Stimulated activated CD8-positive, alpha-beta memory T cell treated with anti-CD3 and anti-CD28 coated beads, Interleukin-7, amount 100 ng/mL, for 48 hours (primary cell): ENCODE results near the gene TMUB1.

Source experiments
- DNase-seq, 2 donors: peaks; one replicate each; pipeline ENCODE4 v3.0.0-alpha.2; 2020; ENCODE audit warnings: low read depth in 1 of 2; ENCODE audit errors: extremely low read depth in 1 of 2

TMUB1 gene

DNA sequence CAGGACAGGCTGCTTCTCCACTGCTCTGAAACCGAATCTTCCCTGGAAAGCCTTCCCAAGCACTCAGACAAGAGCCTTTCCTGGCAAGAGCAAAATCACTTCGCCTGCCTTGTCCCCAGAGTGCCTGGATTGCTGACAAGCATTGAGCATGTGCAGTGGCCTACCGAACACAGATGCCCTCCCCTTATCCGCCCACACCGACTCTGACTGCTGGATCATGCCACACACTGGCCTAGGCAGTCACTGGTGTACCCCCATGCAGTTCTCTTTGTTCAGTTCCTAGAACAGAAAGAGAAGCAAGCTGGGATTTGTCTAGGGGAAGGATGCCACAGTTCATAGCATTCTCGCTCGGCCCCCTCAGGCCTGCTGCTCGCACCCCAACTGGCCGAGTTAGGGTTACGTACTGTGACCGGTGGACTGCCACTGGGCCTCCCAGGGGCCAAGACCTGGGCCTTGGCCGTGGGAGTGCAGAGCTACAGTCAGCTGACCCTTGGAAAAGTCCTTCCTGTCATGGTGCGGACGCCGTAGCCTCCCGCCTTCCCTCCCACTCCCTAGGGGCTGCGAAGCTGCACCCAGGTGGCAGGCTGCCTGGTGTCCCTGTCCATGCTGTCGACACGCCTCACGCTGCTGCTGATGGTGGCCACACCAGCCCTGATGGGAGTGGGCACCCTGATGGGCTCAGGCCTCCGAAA lies 48.1 kb downstream of the TMUB1 start:
- DNase-seq, result no peak

GRCh38 chr7:151034312-151035025 lies 48.8 kb downstream of the TMUB1 start:
- no peak for DNase-seq

GRCh38 chr7:151033864-151034249 lies 49.4 kb downstream of the TMUB1 start:
- DNase-seq, result no peak

- no peak for DNase-seq
These were observed 50.1 kb downstream of the TMUB1 start for GRCh38 chr7:151032936-151033863.
